Fibroblast of villous mesenchyme (primary cell): ENCODE results near the gene CT45A2. TPM values are rescaled to one million over a fixed set of nuclear protein-coding genes. Genes with fewer than 3 reads are reported as not detected.
"Not testable (repeated sequence)": the region's sequence is repeated elsewhere in the genome, so short reads cannot be mapped to it uniquely, and the experiment has no call there.

ENCODE experiments used
- DNase-seq: peaks from one replicate; pipeline ENCODE4 v3.0.0-alpha.2; 2010; ENCODE audit warnings: low read depth
- H3K4me3 ChIP-seq: 2 replicates; pipeline ENCODE4 v1.5.1; 2011; ENCODE audit warnings: low read depth, mild to moderate bottlenecking, low read length
- total RNA-seq: library from RNA; depleted of rRNA; stranded (reverse); fragments of >200 nt; gene quantifications from 2 replicates; pipeline ENCODE4 v1.2.3, GENCODE V29; 2012

Gene CT45A2, protein sequence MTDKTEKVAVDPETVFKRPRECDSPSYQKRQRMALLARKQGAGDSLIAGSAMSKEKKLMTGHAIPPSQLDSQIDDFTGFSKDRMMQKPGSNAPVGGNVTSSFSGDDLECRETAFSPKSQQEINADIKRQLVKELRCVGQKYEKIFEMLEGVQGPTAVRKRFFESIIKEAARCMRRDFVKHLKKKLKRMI
- total RNA-seq, result not detected in 2 replicates

DNA sequence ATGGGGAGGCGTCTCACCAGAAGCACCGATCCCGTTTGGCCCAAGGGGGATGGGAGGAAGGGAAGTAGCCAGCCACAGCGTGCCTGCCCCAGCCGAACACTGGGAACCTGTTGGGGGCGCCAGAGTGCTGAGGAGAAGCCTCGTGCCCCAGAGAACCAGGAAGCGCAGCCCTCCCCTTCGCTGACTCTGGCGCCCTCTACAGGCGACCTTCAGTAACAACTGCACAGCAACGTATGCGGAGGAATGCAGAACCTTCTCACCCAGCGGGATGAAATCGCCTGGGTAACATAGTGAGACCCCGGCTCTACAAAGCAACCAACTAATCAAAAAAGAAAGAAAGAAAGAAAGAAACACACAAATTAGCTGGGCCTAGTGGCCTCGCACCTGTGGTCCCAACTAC lies at the start of gene CT45A2:
Gene CT45A2 (minus strand): TSS at position 101 of the 400 bp plus-strand sequence. CDS start 3,747 bp downstream, outside the sequence.
- H3K4me3 ChIP-seq, DNase-seq: not testable (repeated sequence)

DNA sequence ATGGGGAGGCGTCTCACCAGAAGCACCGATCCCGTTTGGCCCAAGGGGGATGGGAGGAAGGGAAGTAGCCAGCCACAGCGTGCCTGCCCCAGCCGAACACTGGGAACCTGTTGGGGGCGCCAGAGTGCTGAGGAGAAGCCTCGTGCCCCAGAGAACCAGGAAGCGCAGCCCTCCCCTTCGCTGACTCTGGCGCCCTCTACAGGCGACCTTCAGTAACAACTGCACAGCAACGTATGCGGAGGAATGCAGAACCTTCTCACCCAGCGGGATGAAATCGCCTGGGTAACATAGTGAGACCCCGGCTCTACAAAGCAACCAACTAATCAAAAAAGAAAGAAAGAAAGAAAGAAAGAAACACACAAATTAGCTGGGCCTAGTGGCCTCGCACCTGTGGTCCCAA lies 34.6 kb upstream of the CT45A2 start, which contains the start of gene CT45A8:
Gene CT45A8 (minus strand): TSS at position 101 of the 400 bp plus-strand sequence. CDS start 3,755 bp downstream, outside the sequence.
- not testable (repeated sequence) for DNase-seq

DNA sequence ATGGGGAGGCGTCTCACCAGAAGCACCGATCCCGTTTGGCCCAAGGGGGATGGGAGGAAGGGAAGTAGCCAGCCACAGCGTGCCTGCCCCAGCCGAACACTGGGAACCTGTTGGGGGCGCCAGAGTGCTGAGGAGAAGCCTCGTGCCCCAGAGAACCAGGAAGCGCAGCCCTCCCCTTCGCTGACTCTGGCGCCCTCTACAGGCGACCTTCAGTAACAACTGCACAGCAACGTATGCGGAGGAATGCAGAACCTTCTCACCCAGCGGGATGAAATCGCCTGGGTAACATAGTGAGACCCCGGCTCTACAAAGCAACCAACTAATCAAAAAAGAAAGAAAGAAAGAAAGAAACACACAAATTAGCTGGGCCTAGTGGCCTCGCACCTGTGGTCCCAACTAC lies 17.4 kb upstream of the CT45A2 start, which contains the start of gene CT45A7:
Gene CT45A7 (minus strand): TSS at position 101 of the 400 bp plus-strand sequence. CDS start 3,747 bp downstream, outside the sequence.
- not testable (repeated sequence) for DNase-seq, H3K4me3 ChIP-seq

More for the DNA sequence above, 34.6 kb upstream of the CT45A2 start, which contains the start of gene CT45A8:
- not testable (repeated sequence) for H3K4me3 ChIP-seq

- not testable (repeated sequence) for DNase-seq, H3K4me3 ChIP-seq
Observed at GRCh38 chrX:135802687-135803086, 17.1 kb downstream of the CT45A2 start, which contains the start of gene CT45A6. Gene CT45A6 (minus strand): TSS chrX:135802787. CDS start chrX:135798993, 3,794 bp downstream.

DNA sequence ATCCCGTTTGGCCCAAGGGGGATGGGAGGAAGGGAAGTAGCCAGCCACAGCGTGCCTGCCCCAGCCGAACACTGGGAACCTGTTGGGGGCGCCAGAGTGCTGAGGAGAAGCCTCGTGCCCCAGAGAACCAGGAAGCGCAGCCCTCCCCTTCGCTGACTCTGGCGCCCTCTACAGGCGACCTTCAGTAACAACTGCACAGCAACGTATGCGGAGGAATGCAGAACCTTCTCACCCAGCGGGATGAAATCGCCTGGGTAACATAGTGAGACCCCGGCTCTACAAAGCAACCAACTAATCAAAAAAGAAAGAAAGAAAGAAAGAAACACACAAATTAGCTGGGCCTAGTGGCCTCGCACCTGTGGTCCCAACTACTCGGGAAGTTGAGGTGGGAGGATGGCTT lies 34.4 kb downstream of the CT45A2 start, which contains the start of gene CT45A5:
Gene CT45A5 (minus strand): TSS at position 101 of the 400 bp plus-strand sequence. CDS start 3,774 bp downstream, outside the sequence.
- H3K4me3 ChIP-seq, DNase-seq: not testable (repeated sequence)

GRCh38 chrX:135768091-135768490 lies 51.7 kb downstream of the CT45A2 start, which contains the start of gene CT45A3:
Gene CT45A3 (minus strand): TSS chrX:135768191. CDS start chrX:135764444, 3,747 bp downstream.
- DNase-seq, H3K4me3 ChIP-seq: not testable (repeated sequence)

Other genes with a start within 250 kb of the CT45A2 start
- not detected in 2 replicates for gene CT45A1, start 106.4 kb downstream of the CT45A2 start, total RNA-seq
- gene CT45A3, start 51.8 kb downstream of the CT45A2 start, total RNA-seq, result not detected in 2 replicates
- not detected in 2 replicates for gene CT45A5, start 34.5 kb downstream of the CT45A2 start, total RNA-seq
- not detected in 2 replicates for gene CT45A6, start 17.2 kb downstream of the CT45A2 start, total RNA-seq
- not detected in 2 replicates for gene CT45A7, start 17.3 kb upstream of the CT45A2 start, total RNA-seq
- not detected in 2 replicates for gene CT45A8, start 34.5 kb upstream of the CT45A2 start, total RNA-seq
- gene CT45A9, start 51.8 kb upstream of the CT45A2 start, total RNA-seq, result not detected in 2 replicates
- gene CT45A10, start 73.4 kb upstream of the CT45A2 start, total RNA-seq, result not detected in 2 replicates
- not detected in 2 replicates for gene SAGE1, start 73.7 kb upstream of the CT45A2 start, total RNA-seq
- gene MMGT1, start 154.0 kb upstream of the CT45A2 start, total RNA-seq, result 20.0 and 33.2 TPM in 2 replicates
- gene SLC9A6, start 165.4 kb upstream of the CT45A2 start, total RNA-seq, result 18.0 and 28.5 TPM in 2 replicates